ENCODE results near the gene SLC37A3. TPM values are rescaled to one million over a fixed set of nuclear protein-coding genes. Genes with fewer than 3 reads are reported as not detected.
"Not testable (repeated sequence)": the region's sequence is repeated elsewhere in the genome, so short reads cannot be mapped to it uniquely, and the experiment has no call there.

Gene SLC37A3
- total RNA-seq, 1 experiment from 2014 or later = 22.1 TPM

DNA sequence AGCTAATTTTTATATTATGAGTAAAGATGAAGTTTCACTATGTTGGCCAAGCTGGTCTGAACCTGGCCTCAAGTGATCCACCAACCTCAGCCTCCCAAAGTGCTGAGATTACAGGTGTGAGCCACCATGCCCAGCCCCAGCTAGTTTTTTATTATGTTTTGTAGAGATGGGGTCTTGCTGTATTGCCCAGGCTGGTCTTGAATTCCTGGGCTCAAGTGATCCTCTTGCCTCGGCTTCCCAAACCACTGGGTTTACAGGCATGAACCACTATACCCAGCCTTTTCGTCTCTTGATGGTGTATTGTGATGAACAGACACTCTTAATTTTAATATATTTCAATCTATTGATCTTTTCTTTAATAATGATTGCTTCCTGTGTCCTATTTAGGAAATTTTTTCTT lies 23.2 kb upstream of the SLC37A3 start:
- H3K4me2 ChIP-seq (ENCODE audit: low read length) = no peak overlapping the region

DNA sequence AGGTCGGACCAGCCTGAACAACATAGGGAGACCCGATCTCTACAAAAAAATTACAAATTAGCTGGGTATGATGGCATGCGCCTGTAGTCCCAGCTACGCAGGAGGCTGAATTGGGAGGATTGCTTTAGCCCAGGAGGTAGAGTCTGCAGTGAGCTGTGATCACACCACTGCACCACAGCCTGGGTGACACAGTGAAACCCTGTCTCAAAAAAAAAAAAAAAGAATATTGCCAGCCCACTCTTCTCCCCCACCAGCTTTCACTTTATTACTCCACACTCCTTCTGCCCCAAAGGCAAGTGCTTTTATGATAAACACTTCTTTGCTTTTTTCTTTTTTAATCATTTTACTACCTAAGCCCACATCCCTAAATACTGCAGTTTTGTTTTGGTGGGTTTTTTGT lies 20.3 kb upstream of the SLC37A3 start:
- Histone ChIP-seq H3K4me1 (ENCODE audit: insufficient read depth, low read length) (no peaks in the 10 kb centered on the region), H3K4me3 (ENCODE audit: low read length) (no peak overlapping the region), H3K36me3 (ENCODE audit: low read depth, low read length) (no peaks in the 10 kb centered on the region), H3K79me2 (ENCODE audit: low read length) (no peaks in the 10 kb centered on the region), H3F3A (ENCODE audit: low read length, unreplicated experiment) (no peaks in the 10 kb centered on the region), H3K9ac (ENCODE audit: low read length) (no peak overlapping the region), H3K9me3 (ENCODE audit: low read length) (no peaks in the 10 kb centered on the region), H2AFZ (ENCODE audit: low read length) (no peak overlapping the region), H3K27ac (ENCODE audit: low read length) (no peak overlapping the region), H3K4me2 (ENCODE audit: low read length) (no peak overlapping the region), H3K9me2 (replicated peaks; ENCODE audit: low read length) (no peaks in the 10 kb centered on the region), H4K20me1 (ENCODE audit: low read length) (no peaks in the 10 kb centered on the region), H3K27me3 (ENCODE audit: low read length) (no peaks in the 10 kb centered on the region)
- intact Hi-C loops (cut with micrococcal nuclease) = no loop called here
- DNase-seq = no peak
- BruUV-seq (replicated peaks) = no TSS peak
- TF ChIP-seq CTCF (conservative IDR thresholded peaks at IDR 0.05; ENCODE audit: low read depth, low read length) = no peak
- TF ChIP-seq EZH2 (IDR thresholded peaks at IDR 0.05; ENCODE audit: low read length, unreplicated experiment) = no peak
- no peak for TF ChIP-seq EZH2phosphoT487 (IDR thresholded peaks at IDR 0.05; ENCODE audit: borderline replicate concordance, low read length)
- ChIA-PET CTCF (no interaction called here), POLR2A (ENCODE audit: unreplicated experiment) (no interaction called here)
- ATAC-seq = no peak

More for the DNA sequence above, 23.2 kb upstream of the SLC37A3 start:
- TF ChIP-seq EZH2 (IDR thresholded peaks at IDR 0.05; ENCODE audit: low read length, unreplicated experiment) (no peak), EZH2phosphoT487 (IDR thresholded peaks at IDR 0.05; ENCODE audit: borderline replicate concordance, low read length) (no peak), CTCF (conservative IDR thresholded peaks at IDR 0.05; ENCODE audit: low read depth, low read length) (no peak)
- Histone ChIP-seq H3K9me2 (replicated peaks; ENCODE audit: low read length) (no peaks in the 10 kb centered on the region), H4K20me1 (ENCODE audit: low read length) (no peaks in the 10 kb centered on the region), H3K27me3 (ENCODE audit: low read length) (no peaks in the 10 kb centered on the region), H3K9me3 (ENCODE audit: low read length) (no peaks in the 10 kb centered on the region), H2AFZ (ENCODE audit: low read length) (no peak overlapping the region), H3F3A (ENCODE audit: low read length, unreplicated experiment) (no peaks in the 10 kb centered on the region), H3K79me2 (ENCODE audit: low read length) (no peaks in the 10 kb centered on the region), H3K27ac (ENCODE audit: low read length) (no peak overlapping the region), H3K36me3 (ENCODE audit: low read depth, low read length) (no peaks in the 10 kb centered on the region), H3K9ac (ENCODE audit: low read length) (no peak overlapping the region), H3K4me3 (ENCODE audit: low read length) (no peak overlapping the region), H3K4me1 (ENCODE audit: insufficient read depth, low read length) (no peaks in the 10 kb centered on the region)
- no peak for DNase-seq
- ChIA-PET POLR2A (ENCODE audit: unreplicated experiment) (no interaction called here), CTCF (no interaction called here)
- no TSS peak for BruUV-seq (replicated peaks)
- intact Hi-C loops (cut with micrococcal nuclease) = no loop called here
- no peak for ATAC-seq

DNA sequence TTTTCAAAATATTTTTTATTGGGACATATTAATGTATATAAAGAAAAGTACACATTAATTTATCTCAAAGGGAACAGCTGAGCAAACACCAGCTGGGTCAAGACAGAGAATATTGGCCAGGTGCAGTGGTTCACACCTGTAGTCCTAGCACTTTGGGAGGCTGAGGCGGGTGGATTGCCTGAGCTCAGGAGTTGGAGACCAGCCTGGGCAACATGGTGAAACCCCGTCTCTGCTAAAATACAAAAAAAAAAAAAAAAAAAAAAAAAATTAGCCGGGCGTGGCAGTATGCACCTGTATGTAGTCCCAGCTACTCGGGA lies 19.8 kb upstream of the SLC37A3 start:
- POLR2A ChIA-PET (ENCODE audit: unreplicated experiment) = interaction anchor here (0.6 kb wide), 1 partner anchor 10 kb away, joined by 3 read pairs; no protein-coding TSS in a partner anchor
- H3K9ac ChIP-seq (ENCODE audit: low read length); CTCF ChIA-PET; H3K4me1 ChIP-seq (ENCODE audit: insufficient read depth, low read length); H3K9me3 ChIP-seq (ENCODE audit: low read length); ATAC-seq; DNase-seq; H3K79me2 ChIP-seq (ENCODE audit: low read length); H3K27me3 ChIP-seq (ENCODE audit: low read length); H3F3A ChIP-seq (ENCODE audit: low read length, unreplicated experiment); H3K27ac ChIP-seq (ENCODE audit: low read length); H3K9me2 ChIP-seq (replicated peaks; ENCODE audit: low read length); intact Hi-C loops (cut with micrococcal nuclease); H3K4me2 ChIP-seq (ENCODE audit: low read length); H3K36me3 ChIP-seq (ENCODE audit: low read depth, low read length); H3K4me3 ChIP-seq (ENCODE audit: low read length); H4K20me1 ChIP-seq (ENCODE audit: low read length); H2AFZ ChIP-seq (ENCODE audit: low read length); BruUV-seq (replicated peaks): not testable (repeated sequence)
